SK-N-SH (cell line): ENCODE results near the gene DDX1. TPM values are rescaled to one million over a fixed set of nuclear protein-coding genes. Genes with fewer than 3 reads are reported as not detected.

Experiments
- CTCF ChIA-PET: fragments of 300-600, 350-600 bp; formaldehyde crosslinking; extraction: SDS; loops from one replicate; lab custom pipeline; 2021; lab: Yijun Ruan, JAX
- POLR2A ChIA-PET: fragments of 350-600 bp; sonication (Branson Sonifier 250); formaldehyde crosslinking; extraction: SDS; loops from one replicate; lab custom pipeline; 2020; ENCODE audit warnings: antibody characterized with exemption, inconsistent platforms; lab: Yijun Ruan, JAX
- DNase-seq: peaks from one replicate; pipeline ENCODE4 v3.0.0; 2012
- H2AFZ ChIP-seq: fragments of 200-600 bp; sonication (generic); 2 replicates; pipeline ENCODE4 v1.8.1; 2016; ENCODE audit warnings: antibody characterized with exemption, mild to moderate bottlenecking, low read depth
- H3F3A ChIP-seq: fragments of 200-600 bp; sonication (generic); replicated peaks from 2 replicates; pipeline ENCODE3; 2016; ENCODE audit warnings: antibody characterized with exemption, mild to moderate bottlenecking; ENCODE audit not compliant: insufficient read depth
- H3K27ac ChIP-seq, 2 experiments: fragments of 200-500 bp in 1 of 2; fragments of 200-600 bp in 1 of 2; sonication (Bioruptor generic) in 1 of 2; sonication (generic), shearing (Covaris generic) in 1 of 2; 2 replicates each; pipeline versions ENCODE4 v1.5.1 to v1.6.1; 2014 to 2016; ENCODE audit warnings: low read depth in 2 of 2, inconsistent platforms in 1 of 2, low read length in 1 of 2, mild to moderate bottlenecking in 1 of 2, mixed read lengths in 1 of 2
- H3K27me3 ChIP-seq: fragments of 200-600 bp; sonication (generic), shearing (Covaris generic); 2 replicates; pipeline ENCODE4 v1.6.1; 2016; ENCODE audit warnings: mixed run types; ENCODE audit not compliant: insufficient read depth
- H3K36me3 ChIP-seq, 2 experiments: fragments of 200-500 bp in 1 of 2; fragments of 200-600 bp in 1 of 2; sonication (Bioruptor generic) in 1 of 2; sonication (generic) in 1 of 2; replicated peaks in 1 of 2; 2 replicates each; pipeline versions ENCODE3 to v1.5.1; 2014 to 2016; ENCODE audit warnings: low read length in 1 of 2, mild to moderate bottlenecking in 1 of 2; ENCODE audit not compliant: insufficient read depth in 2 of 2, control insufficient read depth in 1 of 2
- H3K4me1 ChIP-seq, 2 experiments: fragments of 200-500 bp in 1 of 2; fragments of 200-600 bp in 1 of 2; sonication (Bioruptor generic) in 1 of 2; sonication (generic), shearing (Covaris generic) in 1 of 2; 2 replicates each; pipeline versions ENCODE4 v1.5.1 to v1.6.1; 2014 to 2016; ENCODE audit warnings: low read depth in 1 of 2, low read length in 1 of 2, mixed run types in 1 of 2; ENCODE audit not compliant: insufficient read depth in 2 of 2, control insufficient read depth in 1 of 2
- H3K4me2 ChIP-seq: fragments of 200-600 bp; sonication (generic), shearing (Covaris generic); 2 replicates; pipeline ENCODE4 v1.6.1; 2017; ENCODE audit warnings: mixed run types
- H3K4me3 ChIP-seq, 2 experiments: fragments of 200-500 bp in 1 of 2; fragments of 200-600 bp in 1 of 2; sonication (Bioruptor generic) in 1 of 2; sonication (generic), shearing (Covaris generic) in 1 of 2; 2 replicates each; pipeline versions ENCODE4 v1.5.1 to v1.8.1; 2014 to 2016; ENCODE audit warnings: low read depth in 2 of 2, inconsistent platforms in 1 of 2, low read length in 1 of 2, mild to moderate bottlenecking in 1 of 2, mixed read lengths in 1 of 2, moderate library complexity in 1 of 2
- H3K79me2 ChIP-seq: fragments of 200-600 bp; sonication (generic); 2 replicates; pipeline ENCODE4 v1.8.1; 2017; ENCODE audit warnings: mild to moderate bottlenecking; ENCODE audit not compliant: insufficient read depth
- H3K9ac ChIP-seq: fragments of 200-600 bp; sonication (generic); 2 replicates; pipeline ENCODE4 v1.6.1; 2017; ENCODE audit warnings: mixed run types
- H3K9me2 ChIP-seq: fragments of 200-600 bp; sonication (generic); 2 replicates; pipeline ENCODE4 v1.6.1; 2017; ENCODE audit warnings: mixed run types
- H3K9me3 ChIP-seq: fragments of 200-600 bp; sonication (generic); 2 replicates; pipeline ENCODE4 v1.6.1; 2017; ENCODE audit warnings: mixed run types, mild to moderate bottlenecking, moderate library complexity
- H4K20me1 ChIP-seq: fragments of 200-600 bp; sonication (generic); 2 replicates; pipeline ENCODE4 v1.6.1; 2017; ENCODE audit warnings: mild to moderate bottlenecking, mixed run types; ENCODE audit not compliant: insufficient read depth
- EP300 ChIP-seq, 2 experiments: IDR thresholded peaks; 2 replicates each; pipeline versions ENCODE4 v1.4.0 to v1.6.1; 2012; ENCODE audit warnings: borderline replicate concordance in 1 of 2, low read depth in 1 of 2, low read length in 1 of 2
- EZH2phosphoT487 ChIP-seq: fragments of 200-600 bp; sonication (generic); IDR thresholded peaks from 2 replicates; pipeline ENCODE4 v1.6.1; 2017; ENCODE audit warnings: low read depth, mixed run types, mild to moderate bottlenecking, antibody characterized with exemption, moderate library complexity, borderline replicate concordance
- FOSL2 ChIP-seq: IDR thresholded peaks from 2 replicates; pipeline ENCODE4 v1.4.0; 2012; ENCODE audit warnings: low read depth, mild to moderate bottlenecking, moderate library complexity, borderline replicate concordance
- FOXM1 ChIP-seq: IDR thresholded peaks from 2 replicates; pipeline ENCODE4 v1.4.0; 2012; ENCODE audit warnings: low read depth, mild to moderate bottlenecking
- GATA2 ChIP-seq: sonication (generic); formaldehyde crosslinking; IDR thresholded peaks from 2 replicates; pipeline ENCODE4 v1.5.0; 2020; ENCODE audit warnings: mild to moderate bottlenecking, missing genetic modification reagents
- JUND ChIP-seq: IDR thresholded peaks from 2 replicates; pipeline ENCODE4 v1.4.0; 2012
- MAX ChIP-seq: IDR thresholded peaks from 2 replicates; pipeline ENCODE4 v1.4.0; 2012; ENCODE audit warnings: low read depth
- MXI1 ChIP-seq: IDR thresholded peaks from 2 replicates; pipeline ENCODE4 v1.6.1; 2012; ENCODE audit warnings: mild to moderate bottlenecking, low read depth, low read length, improper control_type of control experiment
- NRF1 ChIP-seq: IDR thresholded peaks from 2 replicates; pipeline ENCODE4 v1.6.1; 2012; ENCODE audit warnings: low read depth, mild to moderate bottlenecking, low read length
- POLR2AphosphoS5 ChIP-seq: IDR thresholded peaks from 2 replicates; pipeline ENCODE4 v1.6.1; 2012; ENCODE audit warnings: low read depth, low read length
- RAD21 ChIP-seq: IDR thresholded peaks from 2 replicates; pipeline ENCODE4 v1.6.1; 2012; ENCODE audit warnings: mild to moderate bottlenecking, low read length
- RFX5 ChIP-seq: IDR thresholded peaks from 2 replicates; pipeline ENCODE4 v1.6.1; 2012; ENCODE audit warnings: mild to moderate bottlenecking, improper control_type of control experiment, low read length
- RXRA ChIP-seq: IDR thresholded peaks from 2 replicates; pipeline ENCODE4 v1.4.0; 2012; ENCODE audit warnings: low read depth, mild to moderate bottlenecking, borderline replicate concordance
- SMC3 ChIP-seq: IDR thresholded peaks from 2 replicates; pipeline ENCODE4 v1.6.1; 2012; ENCODE audit warnings: low read depth, low read length, improper control_type of control experiment
- TAF1 ChIP-seq: IDR thresholded peaks from 2 replicates; pipeline ENCODE4 v1.6.1; 2012; ENCODE audit warnings: low read depth, mild to moderate bottlenecking, low read length, moderate library complexity, borderline replicate concordance
- ZBTB33 ChIP-seq: IDR thresholded peaks from 2 replicates; pipeline ENCODE4 v1.4.0; 2012; ENCODE audit warnings: low read depth, borderline replicate concordance
- WGBS: methylation state at CpG from one replicate; pipeline ENCODE4 v1.1.6; 2017; ENCODE audit warnings: low lambda C conversion rate; 5-methylcytosine and 5-hydroxymethylcytosine counted together
- polyA plus RNA-seq, 3 experiments: library from polyadenylated mRNA; depleted of rRNA; stranded (reverse); fragments of >200 nt; gene quantifications; 2 replicates each; pipeline ENCODE4 v1.2.3, GENCODE V29; 2012
- TF ChIP-seq, protein P1 (sequence below): IDR thresholded peaks from 2 replicates; pipeline ENCODE4 v1.6.1; 2012; ENCODE audit warnings: mild to moderate bottlenecking, low read depth, low read length, moderate library complexity
- TF ChIP-seq, protein P2 (sequence below): IDR thresholded peaks from 2 replicates; pipeline ENCODE4; 2012
- TF ChIP-seq, protein P3 (sequence below): fragments of 200-600 bp; sonication (generic); IDR thresholded peaks from 2 replicates; pipeline ENCODE4 v1.6.1; 2017; ENCODE audit warnings: antibody characterized with exemption, mild to moderate bottlenecking, moderate library complexity

DDX1 gene
- polyA plus RNA-seq, 1 of the 3 experiments (the other 2 are of a cell fraction), result 54.5 TPM

- no peaks in the 10 kb centered on the region for H3K27me3 ChIP-seq
- H2AFZ ChIP-seq, result no peak overlapping the region
- no peak overlapping the region for H3K9ac ChIP-seq
- H3K79me2 ChIP-seq, result no peaks in the 10 kb centered on the region
- no peak overlapping the region for H3K27ac ChIP-seq
- no peaks in the 10 kb centered on the region for H4K20me1 ChIP-seq
- H3K4me3 ChIP-seq, result no peak overlapping the region
- no peaks in the 10 kb centered on the region for H3F3A ChIP-seq
- TF ChIP-seq TAF1 (no peak), POLR2AphosphoS5 (no peak), ZBTB33 (no peak), NRF1 (no peak), RAD21 (no peak), EZH2phosphoT487 (no peak), RXRA (no peak), JUND (no peak), FOSL2 (no peak), MXI1 (no peak), SMC3 (no peak), RFX5 (no peak), EP300 (IDR thresholded peaks at IDR 0.05; ENCODE audit: borderline replicate concordance in 1 of 2, low read depth in 1 of 2, low read length in 1 of 2) (no peak), GATA2 (CRISPR knock-in tag) (no peak), FOXM1 (no peak), MAX (no peak)
- TF ChIP-seq, protein P1, sequence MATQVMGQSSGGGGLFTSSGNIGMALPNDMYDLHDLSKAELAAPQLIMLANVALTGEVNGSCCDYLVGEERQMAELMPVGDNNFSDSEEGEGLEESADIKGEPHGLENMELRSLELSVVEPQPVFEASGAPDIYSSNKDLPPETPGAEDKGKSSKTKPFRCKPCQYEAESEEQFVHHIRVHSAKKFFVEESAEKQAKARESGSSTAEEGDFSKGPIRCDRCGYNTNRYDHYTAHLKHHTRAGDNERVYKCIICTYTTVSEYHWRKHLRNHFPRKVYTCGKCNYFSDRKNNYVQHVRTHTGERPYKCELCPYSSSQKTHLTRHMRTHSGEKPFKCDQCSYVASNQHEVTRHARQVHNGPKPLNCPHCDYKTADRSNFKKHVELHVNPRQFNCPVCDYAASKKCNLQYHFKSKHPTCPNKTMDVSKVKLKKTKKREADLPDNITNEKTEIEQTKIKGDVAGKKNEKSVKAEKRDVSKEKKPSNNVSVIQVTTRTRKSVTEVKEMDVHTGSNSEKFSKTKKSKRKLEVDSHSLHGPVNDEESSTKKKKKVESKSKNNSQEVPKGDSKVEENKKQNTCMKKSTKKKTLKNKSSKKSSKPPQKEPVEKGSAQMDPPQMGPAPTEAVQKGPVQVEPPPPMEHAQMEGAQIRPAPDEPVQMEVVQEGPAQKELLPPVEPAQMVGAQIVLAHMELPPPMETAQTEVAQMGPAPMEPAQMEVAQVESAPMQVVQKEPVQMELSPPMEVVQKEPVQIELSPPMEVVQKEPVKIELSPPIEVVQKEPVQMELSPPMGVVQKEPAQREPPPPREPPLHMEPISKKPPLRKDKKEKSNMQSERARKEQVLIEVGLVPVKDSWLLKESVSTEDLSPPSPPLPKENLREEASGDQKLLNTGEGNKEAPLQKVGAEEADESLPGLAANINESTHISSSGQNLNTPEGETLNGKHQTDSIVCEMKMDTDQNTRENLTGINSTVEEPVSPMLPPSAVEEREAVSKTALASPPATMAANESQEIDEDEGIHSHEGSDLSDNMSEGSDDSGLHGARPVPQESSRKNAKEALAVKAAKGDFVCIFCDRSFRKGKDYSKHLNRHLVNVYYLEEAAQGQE, result no peak
- TF ChIP-seq, protein P2, sequence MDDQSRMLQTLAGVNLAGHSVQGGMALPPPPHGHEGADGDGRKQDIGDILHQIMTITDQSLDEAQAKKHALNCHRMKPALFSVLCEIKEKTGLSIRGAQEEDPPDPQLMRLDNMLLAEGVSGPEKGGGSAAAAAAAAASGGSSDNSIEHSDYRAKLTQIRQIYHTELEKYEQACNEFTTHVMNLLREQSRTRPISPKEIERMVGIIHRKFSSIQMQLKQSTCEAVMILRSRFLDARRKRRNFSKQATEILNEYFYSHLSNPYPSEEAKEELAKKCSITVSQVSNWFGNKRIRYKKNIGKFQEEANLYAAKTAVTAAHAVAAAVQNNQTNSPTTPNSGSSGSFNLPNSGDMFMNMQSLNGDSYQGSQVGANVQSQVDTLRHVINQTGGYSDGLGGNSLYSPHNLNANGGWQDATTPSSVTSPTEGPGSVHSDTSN, result no peak
- TF ChIP-seq, protein P3, sequence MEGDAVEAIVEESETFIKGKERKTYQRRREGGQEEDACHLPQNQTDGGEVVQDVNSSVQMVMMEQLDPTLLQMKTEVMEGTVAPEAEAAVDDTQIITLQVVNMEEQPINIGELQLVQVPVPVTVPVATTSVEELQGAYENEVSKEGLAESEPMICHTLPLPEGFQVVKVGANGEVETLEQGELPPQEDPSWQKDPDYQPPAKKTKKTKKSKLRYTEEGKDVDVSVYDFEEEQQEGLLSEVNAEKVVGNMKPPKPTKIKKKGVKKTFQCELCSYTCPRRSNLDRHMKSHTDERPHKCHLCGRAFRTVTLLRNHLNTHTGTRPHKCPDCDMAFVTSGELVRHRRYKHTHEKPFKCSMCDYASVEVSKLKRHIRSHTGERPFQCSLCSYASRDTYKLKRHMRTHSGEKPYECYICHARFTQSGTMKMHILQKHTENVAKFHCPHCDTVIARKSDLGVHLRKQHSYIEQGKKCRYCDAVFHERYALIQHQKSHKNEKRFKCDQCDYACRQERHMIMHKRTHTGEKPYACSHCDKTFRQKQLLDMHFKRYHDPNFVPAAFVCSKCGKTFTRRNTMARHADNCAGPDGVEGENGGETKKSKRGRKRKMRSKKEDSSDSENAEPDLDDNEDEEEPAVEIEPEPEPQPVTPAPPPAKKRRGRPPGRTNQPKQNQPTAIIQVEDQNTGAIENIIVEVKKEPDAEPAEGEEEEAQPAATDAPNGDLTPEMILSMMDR, result no peak
- TF ChIP-seq, all 33 proteins: peak for 0
- Histone ChIP-seq H3K4me1 (peaks cover 0 to 5% of the 10 kb centered on the region in 2 experiments; a peak in 1 of 4 replicates), H3K9me3 (no peaks in the 10 kb centered on the region), H3K36me3 (no peaks in the 10 kb centered on the region), H3K9me2 (no peaks in the 10 kb centered on the region), H3K4me2 (no peak overlapping the region)
- ChIA-PET POLR2A (no interaction called here), CTCF (interaction anchor here (1.0 kb wide), 1 partner anchor 833 kb away, joined by 5 read pairs; no protein-coding TSS in a partner anchor)
- WGBS, result 57% methylated on average over 9 of the region's 9 CpGs
- no peak for DNase-seq
Observed at GRCh38 chr2:15654727-15655073, 63.0 kb downstream of the DDX1 start.
